Activated naive CD4-positive, alpha-beta T cell treated with anti-CD3 and anti-CD28 coated beads, Interleukin-2, amount 50 U/mL, for 16 hours (primary cell): ENCODE measurements around the gene TRMT10B.
"Not testable (repeated sequence)": the region's sequence is repeated elsewhere in the genome, so short reads cannot be mapped to it uniquely, and the experiment has no call there.

Experiments
- DNase-seq: peaks from one replicate; pipeline ENCODE4 v3.0.0-alpha.2; 2020

The TRMT10B gene

DNA sequence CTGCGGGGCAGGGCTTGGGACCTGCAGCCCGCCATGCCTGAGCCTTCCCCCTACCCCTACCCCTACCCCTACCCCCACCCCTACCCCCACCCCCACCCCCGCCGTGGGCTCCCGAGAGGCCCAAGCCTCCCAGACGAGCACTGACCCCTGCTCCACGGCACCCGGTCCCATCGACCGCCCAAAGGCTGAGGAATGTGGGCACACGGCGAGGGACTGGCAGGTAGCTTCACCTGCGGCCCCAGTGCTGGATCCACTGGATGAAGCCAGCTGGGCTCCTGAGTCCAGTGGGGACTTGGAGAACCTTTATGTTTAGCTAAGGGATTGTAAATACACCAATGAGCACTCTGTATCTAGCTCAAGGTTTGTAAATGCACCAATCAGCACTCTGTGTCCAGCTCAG lies 1.5 kb upstream of the TRMT10B start:
- DNase-seq: not testable (repeated sequence)

DNA sequence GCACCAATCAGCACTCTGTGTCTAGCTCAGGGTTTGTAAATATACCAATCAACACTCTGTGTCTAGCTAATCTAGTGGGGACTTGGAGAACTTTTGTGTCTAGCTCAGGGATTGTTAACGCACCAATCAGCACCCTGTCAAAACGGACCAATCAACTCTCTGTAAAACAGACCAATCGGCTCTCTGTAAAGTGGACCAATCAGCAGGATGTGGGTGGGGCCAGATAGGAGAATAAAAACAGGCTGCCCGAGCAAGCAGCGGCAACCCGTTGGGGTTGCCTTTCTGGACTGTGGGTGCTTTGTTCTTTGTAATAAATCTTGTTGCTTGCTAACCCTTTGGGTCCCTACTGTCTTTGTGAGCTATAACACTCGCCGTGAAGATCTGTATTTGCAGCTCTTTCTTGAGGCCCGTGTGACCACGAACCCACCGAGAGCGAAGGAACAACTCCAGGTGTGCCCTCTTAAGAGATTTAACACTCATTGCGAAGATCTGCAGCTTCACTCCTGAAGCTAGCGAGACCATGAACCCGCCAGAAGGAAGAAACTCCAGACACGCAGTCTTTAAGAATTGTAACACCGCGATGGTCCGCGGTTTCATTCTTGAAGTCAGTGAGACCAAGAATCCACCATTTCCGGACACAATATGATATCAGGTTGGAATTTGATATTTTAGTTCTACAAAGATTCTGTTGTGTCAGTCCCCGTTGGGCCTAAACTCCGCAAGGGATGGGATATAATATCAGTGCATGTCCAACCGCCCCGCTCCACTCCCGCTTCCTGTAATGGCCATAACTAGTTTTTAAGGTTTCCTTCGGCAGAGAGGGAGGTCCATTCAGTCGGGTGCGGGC lies 740 bp upstream of the TRMT10B start:
- DNase-seq: no peak

- no peak for DNase-seq
Measured at GRCh38 chr9:37758747-37759146, 5.1 kb downstream of the TRMT10B start.

GRCh38 chr9:37760416-37761161 lies 7.0 kb downstream of the TRMT10B start:
- DNase-seq: no peak

- DNase-seq: no peak
Measured at GRCh38 chr9:37761511-37761910, 7.9 kb downstream of the TRMT10B start.

DNA sequence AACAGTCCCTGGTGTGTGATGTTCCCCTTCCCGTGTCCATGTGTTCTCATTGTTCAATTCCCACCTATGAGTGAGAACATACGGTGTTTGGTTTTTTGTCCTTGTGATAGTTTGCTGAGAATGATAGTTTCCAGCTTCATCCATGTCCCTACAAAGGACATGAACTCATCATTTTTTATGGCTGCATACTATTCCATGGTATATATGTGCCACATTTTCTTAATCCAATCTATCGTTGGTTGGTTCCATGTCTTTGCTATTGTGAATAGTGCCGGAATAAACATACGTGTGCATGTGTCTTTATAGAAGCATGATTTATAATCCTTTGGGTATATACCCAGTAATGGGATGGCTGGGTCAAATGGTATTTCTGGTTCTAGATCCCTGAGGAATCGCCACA lies 11.7 kb downstream of the TRMT10B start:
- not testable (repeated sequence) for DNase-seq

DNA sequence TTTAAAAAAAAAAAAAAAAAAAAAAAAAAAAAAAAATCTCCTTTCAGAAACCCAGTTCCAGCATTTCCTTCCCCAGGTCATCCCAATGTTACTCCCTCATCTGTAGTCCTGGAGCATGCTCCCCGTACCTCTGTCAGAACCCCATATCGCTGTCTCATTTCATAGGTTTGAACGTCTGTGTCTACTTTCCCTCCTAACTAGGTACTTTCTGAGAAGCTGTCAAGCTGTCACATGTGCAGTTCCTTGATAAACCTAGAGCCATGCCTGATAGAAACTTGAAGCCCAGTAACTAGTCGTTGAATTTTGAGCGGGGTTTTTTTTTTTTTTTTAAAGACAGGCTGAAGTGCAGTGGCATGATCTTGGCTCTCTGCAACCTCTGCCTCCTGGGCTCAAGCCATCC lies 15.7 kb downstream of the TRMT10B start:
- DNase-seq: no peak

DNA sequence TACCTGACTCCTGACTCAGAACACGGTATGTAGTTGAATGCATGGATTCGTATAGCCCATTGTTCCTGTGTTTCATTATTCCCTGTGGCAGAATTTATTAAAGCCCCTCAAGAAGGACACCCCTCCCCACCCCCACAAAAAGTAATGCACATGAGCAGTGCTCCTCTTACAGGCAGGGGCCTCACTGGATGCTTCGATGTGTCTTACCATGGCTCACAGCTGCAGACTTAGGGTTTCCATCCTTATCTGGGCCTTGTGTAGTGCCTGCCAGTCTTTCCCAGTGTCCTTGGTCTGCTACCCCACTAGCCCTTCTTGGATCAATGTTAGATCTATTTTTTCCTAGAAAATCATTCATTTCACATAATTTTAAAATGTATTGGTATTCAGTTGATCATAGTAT lies 16.4 kb downstream of the TRMT10B start:
- no peak for DNase-seq

- no peak for DNase-seq
Measured at GRCh38 chr9:37775216-37775919, 21.8 kb downstream of the TRMT10B start.

GRCh38 chr9:37776328-37776727 lies 22.7 kb downstream of the TRMT10B start:
- no peak for DNase-seq

DNA sequence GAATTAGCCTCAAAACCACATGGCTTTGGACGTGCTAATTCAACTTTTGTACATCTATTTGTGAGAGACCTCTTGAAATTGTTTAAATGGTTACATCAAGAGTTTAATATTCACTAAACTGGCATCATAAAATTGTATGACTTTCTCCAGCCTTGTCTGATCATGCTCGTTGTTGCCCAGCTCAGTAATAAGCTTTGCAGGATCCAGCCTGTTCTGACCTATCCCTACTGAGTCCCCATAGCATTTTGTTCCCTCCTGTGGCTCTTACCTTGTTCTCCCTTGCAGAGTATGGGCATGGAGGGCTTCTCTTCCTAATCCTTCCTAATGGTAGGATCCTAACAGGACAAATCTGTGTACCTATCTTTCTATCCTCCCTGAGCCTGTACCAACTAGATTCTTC lies 24.9 kb downstream of the TRMT10B start:
- no peak for DNase-seq

- no peak for DNase-seq
Measured at GRCh38 chr9:37784291-37784615, 30.6 kb downstream of the TRMT10B start.

DNA sequence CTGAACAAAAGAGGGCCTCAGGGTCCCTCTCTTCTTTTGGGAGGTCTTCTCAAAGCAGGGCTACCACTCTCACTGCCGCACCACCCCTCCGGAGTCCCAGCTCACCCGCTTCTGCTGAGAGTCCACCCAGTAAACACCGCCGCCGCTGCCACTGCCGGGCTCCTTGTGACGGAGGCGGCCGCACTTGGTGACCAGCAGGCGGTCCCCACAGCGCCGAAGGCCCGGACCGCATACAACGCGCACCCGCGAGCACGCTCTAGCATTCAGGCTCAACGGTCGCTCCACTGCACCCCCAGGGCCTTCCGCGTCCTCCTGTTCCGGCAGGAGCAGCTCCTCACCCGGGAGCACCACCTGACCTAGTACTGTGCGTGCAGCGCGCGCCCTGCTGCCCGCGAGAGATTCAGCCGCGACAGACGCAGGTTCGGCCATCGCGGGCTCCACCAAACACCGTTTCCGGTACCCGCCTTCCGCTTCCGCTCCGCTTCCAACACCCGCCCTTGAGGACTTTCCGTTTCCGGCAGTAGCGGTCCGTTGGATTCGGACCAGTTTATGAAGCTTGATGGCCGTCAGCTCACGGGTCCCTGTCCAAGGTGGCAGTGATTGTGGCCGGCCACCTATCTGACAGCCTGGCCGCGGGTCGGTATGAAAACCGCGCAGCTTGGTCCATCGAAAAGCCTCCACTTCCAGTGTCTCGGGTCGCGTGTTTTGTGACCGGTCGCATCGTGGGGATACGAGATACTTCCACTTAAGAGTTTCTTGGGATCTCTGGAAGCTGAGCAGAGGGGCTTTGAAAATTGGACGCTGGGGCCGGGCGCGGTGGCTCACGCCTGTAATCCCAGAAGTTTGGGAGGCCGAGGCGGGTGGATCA lies 31.2 kb downstream of the TRMT10B start, which contains the start of gene EXOSC3:
Gene EXOSC3, minus strand, starts transcription at position 449 of the 868 bp plus-strand sequence. Its CDS starts 20 bp downstream, at position 429.
- DNase-seq: peak; percentile 87

- DNase-seq: no peak
Measured at GRCh38 chr9:37787059-37787458, 33.5 kb downstream of the TRMT10B start.

- no peak for DNase-seq
Measured at GRCh38 chr9:37788332-37788731, 34.7 kb downstream of the TRMT10B start.

GRCh38 chr9:37790096-37790495 lies 36.5 kb downstream of the TRMT10B start:
- no peak for DNase-seq

DNA sequence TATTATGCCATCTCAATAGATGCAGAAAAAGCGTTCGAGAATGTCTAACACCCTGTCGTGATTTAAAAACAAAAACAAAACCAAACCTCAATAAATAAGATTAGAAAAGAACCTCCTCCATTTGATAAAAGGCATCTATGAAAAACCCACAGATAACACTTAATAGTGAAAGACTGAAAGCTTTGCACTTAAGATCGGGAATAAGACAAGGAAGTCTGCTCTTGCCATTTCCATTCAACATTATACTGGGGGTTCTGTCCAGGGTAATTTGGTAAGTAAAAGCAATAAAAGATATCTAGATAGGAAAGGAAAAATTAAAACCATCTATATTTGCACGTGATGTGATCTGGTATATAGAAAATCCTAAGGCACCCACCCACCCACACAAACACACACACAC lies 38.5 kb downstream of the TRMT10B start:
- DNase-seq: no peak

GRCh38 chr9:37796232-37796631 lies 42.6 kb downstream of the TRMT10B start:
- DNase-seq: no peak

GRCh38 chr9:37798677-37799076 lies 45.1 kb downstream of the TRMT10B start:
- no peak for DNase-seq

DNA sequence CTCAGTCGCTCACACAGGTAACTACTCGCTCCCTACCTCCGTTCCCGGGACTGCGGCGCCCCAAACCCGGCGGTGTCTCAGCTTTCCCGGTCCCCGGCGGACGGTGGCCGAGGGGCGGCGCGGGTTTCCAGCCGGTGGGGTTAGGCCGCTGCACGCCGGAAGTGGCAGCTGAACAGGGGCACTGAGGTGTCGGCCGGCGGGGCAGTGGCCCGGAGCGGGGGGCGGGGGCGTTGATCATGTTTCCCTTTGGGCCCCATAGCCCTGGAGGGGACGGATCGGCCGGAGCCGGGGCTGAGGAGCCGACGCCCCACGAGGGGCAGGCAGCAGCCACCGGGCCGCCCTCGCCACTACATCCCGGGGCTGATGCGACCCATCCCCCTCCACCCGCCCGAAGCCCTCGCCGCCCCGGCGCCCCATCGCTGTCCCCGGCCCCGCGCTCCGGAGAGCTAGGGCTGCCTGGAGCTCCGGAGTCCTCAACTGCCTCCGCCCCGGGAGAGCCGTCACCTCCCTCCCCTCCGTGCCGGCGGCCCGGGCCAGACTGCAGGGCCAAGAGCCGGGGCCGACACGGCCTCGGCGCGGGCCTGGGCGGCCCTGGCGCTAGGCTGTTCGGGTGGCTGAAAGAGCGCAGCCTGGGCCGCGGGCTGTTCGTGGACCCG lies 47.2 kb downstream of the TRMT10B start, which contains the start of gene DCAF10:
Gene DCAF10, plus strand, starts transcription at position 167 of the 656 bp plus-strand sequence. Its CDS starts 70 bp downstream, at position 237.
- peak; percentile 89 for DNase-seq

GRCh38 chr9:37801287-37801850 lies 47.8 kb downstream of the TRMT10B start:
- peak; percentile 48 for DNase-seq
